Ishikawa (cell line): ENCODE measurements around the gene AGK.

Experiments
- CEBPB ChIP-seq: IDR thresholded peaks from 2 replicates; pipeline ENCODE4 v1.6.1; 2012
- EP300 ChIP-seq: IDR thresholded peaks from 2 replicates; pipeline ENCODE4 v1.6.1; 2012; ENCODE audit warnings: borderline replicate concordance
- FOXM1 ChIP-seq: IDR thresholded peaks from 2 replicates; pipeline ENCODE4 v1.6.1; 2012; ENCODE audit warnings: low read depth, borderline replicate concordance
- MAX ChIP-seq: IDR thresholded peaks from 2 replicates; pipeline ENCODE4 v1.6.1; 2012
- NFIC ChIP-seq: IDR thresholded peaks from 2 replicates; pipeline ENCODE4 v1.6.1; 2012
- REST ChIP-seq: IDR thresholded peaks from 2 replicates; pipeline ENCODE4 v1.6.1; 2012; ENCODE audit warnings: low read depth, mild to moderate bottlenecking
- TAF1 ChIP-seq: IDR thresholded peaks from 2 replicates; pipeline ENCODE4 v1.6.1; 2012; ENCODE audit warnings: low read depth, mild to moderate bottlenecking
- TCF12 ChIP-seq: IDR thresholded peaks from 2 replicates; pipeline ENCODE4 v1.6.1; 2012; ENCODE audit warnings: low read depth
- USF1 ChIP-seq: IDR thresholded peaks from 2 replicates; pipeline ENCODE4 v1.6.1; 2012
- ZBTB7A ChIP-seq: IDR thresholded peaks from 2 replicates; pipeline ENCODE4 v1.6.1; 2012; ENCODE audit warnings: low read depth

- TF ChIP-seq NFIC (no peak), TCF12 (no peak), CEBPB (no peak), TAF1 (no peak), MAX (no peak), ZBTB7A (no peak), FOXM1 (no peak), USF1 (no peak), REST (no peak), EP300 (no peak)
Measured at GRCh38 chr7:141513720-141514119, 37.5 kb upstream of the AGK start.
